Adipocyte (in vitro differentiated cells): ENCODE data around the gene FLII.

Experiments used
- DNase-seq: peaks from one replicate; pipeline ENCODE4 v3.0.0-alpha.2; 2015; ENCODE audit warnings: low read depth
- H3K27me3 ChIP-seq: replicated peaks from 2 replicates; pipeline ENCODE4 v1.7.0; 2013; ENCODE audit warnings: mild to moderate bottlenecking, low read length, moderate library complexity; ENCODE audit not compliant: control insufficient read depth, insufficient read depth
- H3K36me3 ChIP-seq: 2 replicates; pipeline ENCODE4 v1.7.0; 2013; ENCODE audit warnings: low read length, mild to moderate bottlenecking, moderate library complexity; ENCODE audit not compliant: control insufficient read depth, insufficient read depth, severe bottlenecking
- H3K4me1 ChIP-seq: 2 replicates; pipeline ENCODE4 v1.7.0; 2013; ENCODE audit warnings: mild to moderate bottlenecking, low read length, moderate library complexity; ENCODE audit not compliant: control insufficient read depth, insufficient read depth
- H3K4me3 ChIP-seq: 2 replicates; pipeline ENCODE4 v1.7.0; 2013; ENCODE audit warnings: mild to moderate bottlenecking, low read length, moderate library complexity
- H3K9ac ChIP-seq: 2 replicates; pipeline ENCODE4 v1.7.0; 2013; ENCODE audit warnings: mild to moderate bottlenecking, low read length, moderate library complexity
- H3K9me3 ChIP-seq: 2 replicates; pipeline ENCODE4 v1.7.0; 2013; ENCODE audit warnings: mild to moderate bottlenecking, low read length, moderate library complexity; ENCODE audit not compliant: control insufficient read depth

FLII gene

GRCh38 chr17:18270046-18270931 is 11.8 kb upstream of the FLII start:
- DNase-seq, result no peak
- H3K9me3 ChIP-seq, result no peaks in the 10 kb centered on the region
- no peak overlapping the region for H3K9ac ChIP-seq
- H3K36me3 ChIP-seq, result peaks cover 19% of the 10 kb centered on the region
- no peaks in the 10 kb centered on the region for H3K27me3 ChIP-seq
- peaks cover 7% of the 10 kb centered on the region for H3K4me1 ChIP-seq
- no peak overlapping the region for H3K4me3 ChIP-seq

GRCh38 chr17:18267927-18268711 is 9.6 kb upstream of the FLII start:
- Histone ChIP-seq H3K27me3 (no peaks in the 10 kb centered on the region), H3K4me3 (no peak overlapping the region), H3K36me3 (peaks cover 24% of the 10 kb centered on the region), H3K9me3 (no peaks in the 10 kb centered on the region), H3K9ac (no peak overlapping the region), H3K4me1 (peaks cover 7% of the 10 kb centered on the region)
- DNase-seq, result no peak

- Histone ChIP-seq H3K4me3 (no peak overlapping the region), H3K4me1 (peaks cover 7% of the 10 kb centered on the region), H3K9me3 (no peaks in the 10 kb centered on the region)
Observed at GRCh38 chr17:18267366-18267765, 8.8 kb upstream of the FLII start.

GRCh38 chr17:18263885-18264682 is 5.5 kb upstream of the FLII start:
- no peak for DNase-seq
- H3K9me3 ChIP-seq, result no peaks in the 10 kb centered on the region
- H3K9ac ChIP-seq, result no peak overlapping the region
- no peak overlapping the region for H3K4me3 ChIP-seq
- H3K36me3 ChIP-seq, result peaks cover 22% of the 10 kb centered on the region
- H3K27me3 ChIP-seq, result no peaks in the 10 kb centered on the region
- H3K4me1 ChIP-seq, result peaks cover 26% of the 10 kb centered on the region

More at GRCh38 chr17:18267366-18267765, 8.8 kb upstream of the FLII start:
- Histone ChIP-seq H3K36me3 (peaks cover 22% of the 10 kb centered on the region), H3K9ac (no peak overlapping the region), H3K27me3 (no peaks in the 10 kb centered on the region)
- no peak for DNase-seq

- Histone ChIP-seq H3K4me3 (no peak overlapping the region), H3K27me3 (no peaks in the 10 kb centered on the region), H3K4me1 (peaks cover 24% of the 10 kb centered on the region), H3K36me3 (peaks cover 22% of the 10 kb centered on the region), H3K9me3 (no peaks in the 10 kb centered on the region), H3K9ac (no peak overlapping the region)
- no peak for DNase-seq
Observed at GRCh38 chr17:18262641-18263040, 4.1 kb upstream of the FLII start.

GRCh38 chr17:18262111-18262510 is 3.6 kb upstream of the FLII start:
- no peak overlapping the region for H3K4me3 ChIP-seq
- H3K36me3 ChIP-seq, result peaks cover 22% of the 10 kb centered on the region
- H3K27me3 ChIP-seq, result no peaks in the 10 kb centered on the region
- H3K9me3 ChIP-seq, result no peaks in the 10 kb centered on the region
- H3K9ac ChIP-seq, result peak overlapping the region; percentile 95
- peaks cover 28% of the 10 kb centered on the region for H3K4me1 ChIP-seq
- DNase-seq, result no peak

GRCh38 chr17:18261659-18262058 is 3.1 kb upstream of the FLII start:
- H3K4me3 ChIP-seq, result peak overlapping the region; percentile 95
- no peaks in the 10 kb centered on the region for H3K9me3 ChIP-seq
- peaks cover 22% of the 10 kb centered on the region for H3K36me3 ChIP-seq
- H3K9ac ChIP-seq, result peak overlapping the region; percentile 95
- DNase-seq, result no peak
- no peaks in the 10 kb centered on the region for H3K27me3 ChIP-seq
- H3K4me1 ChIP-seq, result peaks cover 32% of the 10 kb centered on the region

- H3K4me3 ChIP-seq, result peak overlapping the region; percentile 95
- H3K9me3 ChIP-seq, result no peaks in the 10 kb centered on the region
- peak; percentile 75 for DNase-seq
- H3K27me3 ChIP-seq, result no peaks in the 10 kb centered on the region
- H3K36me3 ChIP-seq, result peaks cover 27% of the 10 kb centered on the region
- peak overlapping the region; percentile 95 for H3K9ac ChIP-seq
- peaks cover 33% of the 10 kb centered on the region for H3K4me1 ChIP-seq
Observed at GRCh38 chr17:18261146-18261515, 2.6 kb upstream of the FLII start.

- DNase-seq, result peak; percentile 97
- Histone ChIP-seq H3K27me3 (no peaks in the 10 kb centered on the region), H3K9ac (peak within 1 kb of the TSS; percentile 95), H3K4me3 (peak within 1 kb of the TSS; percentile 95), H3K36me3 (peaks cover 33% of the 10 kb centered on the region), H3K4me1 (peaks cover 33% of the 10 kb centered on the region), H3K9me3 (no peaks in the 10 kb centered on the region)
Observed at GRCh38 chr17:18260332-18261145, 2.0 kb upstream of the FLII start, which contains the start of gene MIEF2. MIEF2 (plus strand) TSS chr17:18260662; CDS start chr17:18262721, 2,059 bp downstream.

- no peaks in the 10 kb centered on the region for H3K27me3 ChIP-seq
- peaks cover 33% of the 10 kb centered on the region for H3K4me1 ChIP-seq
- no peak overlapping the region for H3K9ac ChIP-seq
- no peak for DNase-seq
- H3K4me3 ChIP-seq, result peak overlapping the region; percentile 95
- H3K9me3 ChIP-seq, result no peaks in the 10 kb centered on the region
- peaks cover 35% of the 10 kb centered on the region for H3K36me3 ChIP-seq
Observed at GRCh38 chr17:18259621-18260331, 1.2 kb upstream of the FLII start.
